HepG2 (cell line): Measurements from ENCODE around the gene SLC4A11. TPM values are rescaled to one million over a fixed set of nuclear protein-coding genes. Genes with fewer than 3 reads are reported as not detected.

Experiments
- AGO1 ChIP-seq: fragments of 200-400 bp; formaldehyde crosslinking; IDR thresholded peaks from 2 replicates; pipeline ENCODE4 v1.6.1; 2017; ENCODE audit warnings: mild to moderate bottlenecking, low read depth, low read length, moderate library complexity; ENCODE audit not compliant: poor library complexity, severe bottlenecking
- DRAP1 ChIP-seq: IDR thresholded peaks from 2 replicates; pipeline ENCODE4 v1.6.1; 2016; ENCODE audit warnings: missing genetic modification reagents, missing compliant biosample characterization
- E2F2 ChIP-seq: sonication (generic); formaldehyde crosslinking; IDR thresholded peaks from 2 replicates; pipeline ENCODE4 v1.4.0; 2020; ENCODE audit warnings: missing genetic modification reagents, borderline replicate concordance
- GATAD1 ChIP-seq: IDR thresholded peaks from 2 replicates; pipeline ENCODE4 v1.6.1; 2016; ENCODE audit warnings: missing genetic modification reagents, missing compliant biosample characterization
- JUND ChIP-seq: sonication (generic); formaldehyde crosslinking; IDR thresholded peaks from 2 replicates; pipeline ENCODE4 v1.8.0; 2022; ENCODE audit warnings: mild to moderate bottlenecking, missing genetic modification reagents
- KDM5A ChIP-seq: fragments of 200-600 bp; sonication (generic); IDR thresholded peaks from 2 replicates; pipeline ENCODE4 v1.7.0; 2018; ENCODE audit warnings: antibody characterized with exemption, mild to moderate bottlenecking, low read length, borderline replicate concordance
- NR1H2 ChIP-seq: sonication (generic); formaldehyde crosslinking; IDR thresholded peaks from 2 replicates; pipeline ENCODE4 v1.8.1; 2022; ENCODE audit warnings: low read depth, missing genetic modification reagents, borderline replicate concordance
- REXO4 ChIP-seq: sonication (generic); formaldehyde crosslinking; IDR thresholded peaks from 2 replicates; pipeline ENCODE4 v1.8.0; 2022; ENCODE audit warnings: missing genetic modification reagents, mild to moderate bottlenecking, borderline replicate concordance
- SP4 ChIP-seq: sonication (generic); formaldehyde crosslinking; IDR thresholded peaks from 2 replicates; pipeline ENCODE4 v1.8.1; 2023; ENCODE audit warnings: mild to moderate bottlenecking, missing genetic modification reagents
- U2AF1 ChIP-seq: fragments of 200-400 bp; formaldehyde crosslinking; optimal IDR thresholded peaks from 2 replicates; pipeline ENCODE3; 2017; ENCODE audit warnings: mild to moderate bottlenecking, low read depth, low read length
- ZBTB21 ChIP-seq: sonication (generic); formaldehyde crosslinking; IDR thresholded peaks from 2 replicates; pipeline ENCODE4 v1.4.0; 2020; ENCODE audit warnings: missing genetic modification reagents
- ZBTB43 ChIP-seq: sonication (generic); formaldehyde crosslinking; conservative IDR thresholded peaks from 2 replicates; pipeline ENCODE4 v1.4.0; 2020; ENCODE audit warnings: missing genetic modification reagents
- ZNF160 ChIP-seq: sonication (generic); formaldehyde crosslinking; IDR thresholded peaks from 2 replicates; pipeline ENCODE4 v1.8.0; 2022; ENCODE audit warnings: mild to moderate bottlenecking, inconsistent platforms, missing genetic modification reagents
- ZNF263 ChIP-seq: sonication (generic); formaldehyde crosslinking; IDR thresholded peaks from 2 replicates; pipeline ENCODE4 v1.4.0; 2020; ENCODE audit warnings: missing genetic modification reagents
- ZNF280D ChIP-seq: sonication (generic); formaldehyde crosslinking; IDR thresholded peaks from 2 replicates; pipeline ENCODE4 v1.5.1; 2020; ENCODE audit warnings: mild to moderate bottlenecking, missing genetic modification reagents
- ZNF430 ChIP-seq: sonication (generic); formaldehyde crosslinking; IDR thresholded peaks from 2 replicates; pipeline ENCODE4 v1.9.0; 2021; ENCODE audit warnings: mild to moderate bottlenecking, missing genetic modification reagents
- ZNF441 ChIP-seq: sonication (generic); formaldehyde crosslinking; IDR thresholded peaks from 2 replicates; pipeline ENCODE4 v1.7.0; 2021; ENCODE audit warnings: missing genetic modification reagents, borderline replicate concordance
- ZNF546 ChIP-seq: sonication (generic); formaldehyde crosslinking; conservative IDR thresholded peaks from 2 replicates; pipeline ENCODE4 v1.8.1; 2023; ENCODE audit warnings: mild to moderate bottlenecking, missing genetic modification reagents
- ZNF652 ChIP-seq: IDR thresholded peaks from 2 replicates; pipeline ENCODE4 v1.6.1; 2016; ENCODE audit warnings: low read depth, borderline replicate concordance
- ZNF841 ChIP-seq: sonication (generic); formaldehyde crosslinking; IDR thresholded peaks from 2 replicates; pipeline ENCODE4 v1.8.1; 2023; ENCODE audit warnings: missing genetic modification reagents, borderline replicate concordance
- polyA plus RNA-seq, 8 experiments: library from polyadenylated mRNA; depleted of rRNA in 3 of 8; stranded (reverse) in 7 of 8; unstranded in 1 of 8; fragments of >200 nt; fragmentation: Illumina TruSeq in 4 of 8; extraction: Trizol in 4 of 8; gene quantifications; 2 replicates each; pipeline versions ENCODE4 v1.2.1 to v1.2.3, GENCODE V29; 2011 to 2016; ENCODE audit warnings: low read depth in 4 of 8, missing spikeins in 1 of 8, mixed read lengths in 1 of 8; ENCODE audit not compliant: insufficient read depth in 1 of 8
- total RNA-seq, 5 experiments: library from RNA; depleted of rRNA; stranded (reverse); fragments of >200 nt; fragmentation: Illumina TruSeq; extraction: Trizol; gene quantifications; 2 replicates each; pipeline ENCODE4 v1.2.3, GENCODE V29; 2016; ENCODE audit warnings: low read depth in 1 of 5
- TF ChIP-seq, protein P1 (sequence below): sonication (generic); formaldehyde crosslinking; IDR thresholded peaks from 2 replicates; pipeline ENCODE4 v1.4.0; 2020; ENCODE audit warnings: missing genetic modification reagents

SLC4A11 gene
- total and polyA plus RNA-seq, 2 of the 13 experiments (the other 11 are each of a cell fraction or from before 2014, with no cell fraction given) = 3.9 to 27.0 TPM

- peak; percentile 65; the same call in 1 of the 2 replicates for TF ChIP-seq ZNF160 (CRISPR knock-in tag)
- peak; percentile 82 for TF ChIP-seq ZNF280D (CRISPR knock-in tag)
- TF ChIP-seq DRAP1 (CRISPR knock-in tag) = peak; percentile 87
- TF ChIP-seq REXO4 = no peak
- TF ChIP-seq SP4 (CRISPR knock-in tag) = 0 out of 2 replicates have a peak, but pooled peaks have one; percentile 29
- no peak for TF ChIP-seq NR1H2 (CRISPR knock-in tag)
- no peak for TF ChIP-seq KDM5A
- TF ChIP-seq E2F2 (CRISPR knock-in tag) = no peak
- peak; percentile 71; the same call in 1 of the 2 replicates for TF ChIP-seq ZNF441 (CRISPR knock-in tag)
- TF ChIP-seq ZBTB43 (CRISPR knock-in tag) = no peak; the same call in 1 of the 2 replicates
- TF ChIP-seq U2AF1 = no peak
- TF ChIP-seq ZNF430 (CRISPR knock-in tag) = no peak
- no peak for TF ChIP-seq ZNF652 (CRISPR knock-in tag)
- TF ChIP-seq JUND (CRISPR knock-in tag) = no peak
- TF ChIP-seq ZNF841 (CRISPR knock-in tag) = no peak
- TF ChIP-seq, protein P1, sequence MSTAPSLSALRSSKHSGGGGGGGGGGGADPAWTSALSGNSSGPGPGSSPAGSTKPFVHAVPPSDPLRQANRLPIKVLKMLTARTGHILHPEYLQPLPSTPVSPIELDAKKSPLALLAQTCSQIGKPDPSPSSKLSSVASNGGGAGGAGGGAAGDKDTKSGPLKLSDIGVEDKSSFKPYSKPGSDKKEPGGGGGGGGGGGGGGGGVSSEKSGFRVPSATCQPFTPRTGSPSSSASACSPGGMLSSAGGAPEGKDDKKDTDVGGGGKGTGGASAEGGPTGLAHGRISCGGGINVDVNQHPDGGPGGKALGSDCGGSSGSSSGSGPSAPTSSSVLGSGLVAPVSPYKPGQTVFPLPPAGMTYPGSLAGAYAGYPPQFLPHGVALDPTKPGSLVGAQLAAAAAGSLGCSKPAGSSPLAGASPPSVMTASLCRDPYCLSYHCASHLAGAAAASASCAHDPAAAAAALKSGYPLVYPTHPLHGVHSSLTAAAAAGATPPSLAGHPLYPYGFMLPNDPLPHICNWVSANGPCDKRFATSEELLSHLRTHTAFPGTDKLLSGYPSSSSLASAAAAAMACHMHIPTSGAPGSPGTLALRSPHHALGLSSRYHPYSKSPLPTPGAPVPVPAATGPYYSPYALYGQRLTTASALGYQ = peak; percentile 14; the same call in 1 of the 2 replicates
- peak; percentile 10; the same call in 1 of the 2 replicates for TF ChIP-seq GATAD1 (CRISPR knock-in tag)
- no peak for TF ChIP-seq AGO1
- peak; percentile 19; the same call in 1 of the 2 replicates for TF ChIP-seq ZNF263
- TF ChIP-seq ZBTB21 (CRISPR knock-in tag) = no peak
- TF ChIP-seq ZNF546 = peak; percentile 61; the same call in 1 of the 2 replicates
These were observed at the start of gene SLC4A11 (continued) for GRCh38 chr20:3239026-3239866.
